Glomerular visceral epithelial cell (primary cell): Measurements from ENCODE around the gene MPIG6B.
"Not testable (repeated sequence)": the region's sequence is repeated elsewhere in the genome, so short reads cannot be mapped to it uniquely, and the experiment has no call there.

Experiments used
- DNase-seq: peaks from one replicate; pipeline ENCODE4 v3.0.0-alpha.2; 2016; ENCODE audit errors: extremely low spot score

MPIG6B gene

DNA sequence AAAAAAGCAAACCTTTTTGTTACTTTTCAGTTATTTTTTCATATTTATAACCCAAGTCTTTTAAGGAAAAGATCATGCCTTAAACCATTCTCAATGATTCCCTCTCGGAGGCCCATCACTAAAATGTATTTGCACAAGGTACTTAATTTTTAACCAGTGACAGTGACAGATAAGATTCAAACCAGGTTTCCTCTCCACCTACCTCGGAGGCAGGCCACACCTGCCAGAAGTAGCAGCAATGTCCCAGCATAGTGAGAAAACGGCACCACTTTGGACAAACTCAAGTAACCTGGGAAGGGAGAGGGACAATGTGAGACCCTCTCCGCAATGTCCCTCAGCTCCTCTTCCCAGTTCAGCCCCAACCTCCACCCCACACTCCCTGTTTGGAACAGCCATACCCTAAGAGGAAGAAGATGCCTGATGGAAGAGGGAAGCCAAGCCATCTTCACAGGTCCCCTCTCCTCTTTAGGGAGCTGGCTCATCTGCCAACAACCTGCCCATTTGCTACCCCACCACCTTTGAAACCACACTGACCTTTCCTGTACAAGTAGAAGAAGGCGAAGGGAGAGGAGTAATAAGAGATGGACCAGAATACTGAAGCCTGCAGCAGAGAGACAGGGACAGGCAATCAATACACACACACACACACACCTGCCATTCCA, 22.3 kb upstream of the MPIG6B start:
- DNase-seq, result no peak

GRCh38 chr6:31701666-31702404, 21.3 kb upstream of the MPIG6B start:
- DNase-seq, result no peak

GRCh38 chr6:31702405-31702818, 20.8 kb upstream of the MPIG6B start:
- DNase-seq, result no peak

DNA sequence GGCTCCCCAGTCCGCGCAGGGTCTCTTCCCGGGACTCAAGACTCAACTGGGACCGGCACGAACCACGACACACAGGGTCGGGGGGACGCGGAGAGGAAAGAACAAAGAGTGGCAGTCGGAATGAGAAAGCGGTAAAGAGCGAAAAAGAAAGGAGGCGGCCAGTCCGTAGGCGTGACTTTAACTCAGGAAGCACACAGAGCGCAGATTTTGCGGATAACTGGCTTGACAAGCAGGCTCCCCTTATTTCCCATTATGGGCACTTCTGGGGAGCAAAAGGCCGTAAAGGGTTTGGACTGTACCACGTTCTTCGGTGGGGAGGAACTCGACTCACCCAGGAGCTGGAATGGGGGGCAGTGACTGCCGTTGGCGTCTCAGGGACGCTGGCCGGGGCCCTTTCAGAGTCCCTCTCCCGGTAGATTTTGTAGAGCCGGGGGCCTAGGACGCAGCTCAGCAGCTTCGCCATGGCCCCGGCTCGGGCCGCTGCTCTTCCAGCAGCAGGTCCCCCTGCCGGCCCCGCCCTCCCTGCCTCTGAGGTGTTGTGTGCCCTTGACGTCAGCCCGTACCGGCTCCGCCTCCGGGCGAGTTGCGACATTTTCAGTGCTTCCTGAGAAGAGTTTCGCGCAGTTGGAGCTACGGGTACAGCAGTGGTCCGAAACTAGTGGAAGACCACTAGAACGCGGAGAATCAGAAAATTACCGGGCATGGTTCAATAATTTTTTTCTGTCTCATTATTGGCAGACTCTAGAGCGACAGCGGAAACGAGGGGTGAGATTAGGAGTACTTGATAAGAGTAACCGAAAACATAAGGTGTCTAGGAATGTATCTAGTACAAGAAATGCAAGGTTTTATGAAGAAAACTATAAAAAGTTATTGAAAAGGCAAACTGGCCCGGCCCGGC, 20.1 kb upstream of the MPIG6B start, which contains the start of gene ABHD16A:
Gene ABHD16A, minus strand, starts transcription at position 506 of the 898 bp plus-strand sequence. Its CDS starts 43 bp downstream, at position 463.
- DNase-seq, result peak; percentile 97

DNA sequence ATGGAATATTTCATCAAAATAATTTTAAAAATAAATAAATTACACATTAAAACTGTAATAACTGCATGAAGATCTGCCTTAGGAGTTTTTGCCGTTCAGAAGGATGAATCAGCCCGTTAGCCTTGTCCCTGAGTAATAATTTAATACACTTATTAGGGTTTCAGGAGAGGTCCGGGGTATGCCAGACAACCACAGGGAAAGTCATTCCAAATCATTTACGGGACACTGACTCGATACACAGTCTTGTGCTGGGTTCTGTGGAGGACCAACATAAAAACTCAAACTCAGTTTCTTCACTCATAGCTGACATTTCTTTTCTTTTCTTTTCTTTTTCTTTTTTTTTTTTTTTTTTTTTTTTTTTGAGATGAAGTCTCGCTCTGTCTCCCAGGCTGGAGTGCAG, 17.2 kb upstream of the MPIG6B start:
- DNase-seq, result no peak

GRCh38 chr6:31706599-31706998, 16.6 kb upstream of the MPIG6B start, which contains the start of gene LY6G6F:
Gene LY6G6F (plus strand): TSS chr6:31706866. CDS start chr6:31706907, 41 bp downstream.
- no peak for DNase-seq

GRCh38 chr6:31707701-31708100, 15.5 kb upstream of the MPIG6B start:
- DNase-seq, result no peak

DNA sequence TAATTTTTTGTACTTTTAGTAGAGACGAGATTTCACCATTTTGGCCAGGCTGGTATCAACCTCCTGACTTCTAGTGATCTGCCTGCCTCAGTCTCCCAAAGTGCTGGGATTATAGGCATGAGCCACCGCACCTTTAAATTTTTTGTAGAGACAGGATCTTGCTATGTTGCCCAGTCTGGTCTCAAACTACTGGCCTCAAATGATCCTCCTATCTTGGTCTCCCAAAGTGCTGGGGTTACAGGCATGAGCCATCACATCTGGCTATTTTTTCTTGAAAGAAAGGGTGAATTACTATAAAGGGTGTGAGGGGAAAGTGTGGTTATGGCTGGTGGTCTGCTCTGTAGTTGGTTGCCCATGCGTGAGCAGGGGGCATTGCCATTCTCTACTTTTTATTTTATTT, 14.9 kb upstream of the MPIG6B start:
- no peak for DNase-seq

- not testable (repeated sequence) for DNase-seq
Measured at GRCh38 chr6:31709157-31709556, 14.0 kb upstream of the MPIG6B start.

DNA sequence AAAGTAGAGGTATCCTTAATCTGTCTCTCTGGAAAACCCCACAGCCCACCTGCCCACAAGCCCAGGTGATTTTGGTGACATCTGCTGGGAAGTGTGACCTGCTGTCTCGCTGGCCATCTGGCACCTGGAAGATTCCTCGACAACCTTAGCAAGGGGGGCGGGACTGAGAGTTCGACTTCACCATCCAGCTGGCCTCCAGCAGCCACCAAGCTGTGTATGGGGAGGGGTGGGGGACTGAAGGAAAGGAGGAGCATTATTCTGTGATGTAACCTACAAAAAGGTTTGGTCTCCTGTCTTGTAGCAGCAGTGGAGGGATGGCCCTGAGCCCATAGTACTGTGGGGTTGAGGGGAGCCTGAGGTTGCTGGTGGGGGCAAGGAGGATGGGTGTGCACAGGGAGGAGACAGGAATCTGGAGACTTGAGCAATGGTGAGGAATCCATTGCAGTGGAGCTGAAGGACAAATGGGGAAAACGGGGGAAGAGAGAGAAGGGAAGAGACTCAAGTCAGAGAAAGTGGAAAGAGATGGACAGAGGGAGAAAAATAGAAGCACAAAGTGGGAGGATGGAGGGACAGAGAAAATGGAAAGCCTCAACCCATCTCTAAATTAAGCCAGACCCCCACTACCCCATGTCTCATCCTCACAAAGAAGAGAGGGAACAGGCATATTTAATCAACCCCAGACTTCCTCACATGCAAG, 12.5 kb upstream of the MPIG6B start:
- DNase-seq, result no peak

DNA sequence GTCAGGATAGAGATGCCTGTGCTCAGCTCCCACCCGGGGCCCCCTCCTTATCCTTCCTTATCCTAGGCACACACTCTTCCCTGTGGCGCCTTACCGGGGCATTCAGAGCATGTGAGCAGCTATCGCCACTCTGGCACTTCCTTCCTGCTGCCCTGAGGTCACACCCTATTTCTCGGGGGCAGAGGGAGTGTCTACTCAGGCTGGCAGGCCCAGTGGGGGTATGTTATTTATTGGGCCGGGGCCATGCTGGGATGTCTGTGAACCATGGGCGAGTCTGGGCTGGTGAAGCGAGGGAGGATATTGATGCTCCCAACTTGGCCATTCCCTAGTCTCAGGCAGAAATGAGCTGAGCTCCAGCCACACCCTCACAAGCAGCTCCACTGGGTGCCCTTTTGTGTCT, 11.9 kb upstream of the MPIG6B start:
- DNase-seq, result no peak

GRCh38 chr6:31712296-31712695, 10.9 kb upstream of the MPIG6B start:
- DNase-seq, result no peak

- DNase-seq, result no peak
Measured at GRCh38 chr6:31713465-31713864, 9.7 kb upstream of the MPIG6B start.

- DNase-seq, result no peak
Measured at GRCh38 chr6:31713991-31714684, 9.0 kb upstream of the MPIG6B start.

- no peak for DNase-seq
Measured at GRCh38 chr6:31715022-31715958, 7.9 kb upstream of the MPIG6B start, which contains the start of gene LY6G6D. Gene LY6G6D (plus strand): TSS chr6:31715348. CDS start chr6:31715356, 8 bp downstream.

- DNase-seq, result no peak
Measured at GRCh38 chr6:31717499-31718222, 5.5 kb upstream of the MPIG6B start.

DNA sequence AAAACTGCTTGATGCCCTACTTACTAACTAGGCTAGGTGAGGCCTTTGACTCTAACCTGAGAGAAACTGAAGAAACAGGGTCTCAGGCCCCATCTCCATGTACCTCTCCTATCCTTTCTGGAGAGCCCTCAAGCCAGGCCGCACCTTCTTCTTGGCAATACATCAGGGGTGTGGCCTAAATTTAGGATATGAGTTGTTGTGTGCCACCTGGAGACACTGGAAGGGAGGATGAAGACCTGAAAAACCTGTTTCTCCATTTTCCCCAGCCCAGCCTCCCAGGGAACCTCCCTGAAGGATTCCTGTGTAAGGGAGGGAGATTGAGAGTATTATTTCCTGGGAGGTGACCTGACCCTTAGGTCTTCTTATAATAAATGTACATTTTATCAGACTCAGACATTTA, 4.9 kb upstream of the MPIG6B start:
- DNase-seq, result no peak

DNA sequence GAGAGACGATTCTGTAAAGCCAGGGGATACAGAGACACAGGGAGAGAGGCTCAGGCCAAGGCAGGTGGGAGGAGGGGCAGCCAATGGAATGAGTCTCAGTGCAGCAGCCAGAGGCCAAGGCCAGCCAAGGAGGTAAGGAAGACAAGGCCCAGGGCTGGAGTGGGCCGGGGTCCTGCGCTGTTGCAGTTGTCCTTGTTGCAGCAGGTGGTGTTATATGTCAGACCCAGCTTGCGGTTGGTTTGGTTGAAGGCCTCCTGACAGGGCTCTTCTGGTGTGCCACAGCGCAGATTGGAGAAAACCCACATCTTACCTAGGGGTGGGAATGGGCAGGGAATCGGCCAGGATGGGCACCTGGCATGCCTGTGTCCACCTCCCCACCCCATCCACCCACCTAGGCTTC, 4.2 kb upstream of the MPIG6B start:
- no peak for DNase-seq

DNA sequence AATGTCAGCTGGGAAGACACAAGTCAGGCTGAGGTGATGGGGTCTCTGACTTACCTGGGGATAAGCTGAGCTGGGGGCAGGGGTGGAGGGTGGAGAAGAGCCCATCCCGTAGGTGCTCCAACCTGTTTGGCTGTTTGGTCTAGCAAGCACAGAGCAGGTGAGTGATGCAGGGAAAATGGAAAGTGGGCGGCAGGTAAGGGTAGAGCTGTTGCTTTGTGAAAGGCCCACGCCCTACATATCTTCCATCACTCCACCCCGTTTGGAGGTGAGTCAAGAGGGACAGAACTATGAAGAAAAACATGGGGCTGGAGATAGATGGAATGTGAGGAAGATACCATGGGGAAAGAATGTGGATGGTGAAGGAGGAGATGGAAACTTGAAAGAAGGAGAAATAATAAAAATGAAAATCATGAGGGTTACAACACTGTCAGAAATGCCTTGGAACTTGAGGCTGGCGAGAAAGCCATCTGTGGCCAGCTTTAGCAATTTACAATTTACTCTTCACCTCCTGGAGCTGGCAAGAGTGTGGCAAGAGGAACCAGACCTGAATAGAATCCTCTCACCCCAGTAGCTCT, 2.9 kb upstream of the MPIG6B start:
- no peak for DNase-seq
